Smooth muscle cell of the brain vasculature (primary cell): ENCODE results near the gene AGFG1.
"Not testable (repeated sequence)": the region's sequence is repeated elsewhere in the genome, so short reads cannot be mapped to it uniquely, and the experiment has no call there.

ENCODE experiments used
- DNase-seq: peaks from one replicate; pipeline ENCODE4 v3.0.0-alpha.2; 2012; ENCODE audit warnings: low read depth, low spot score

The AGFG1 gene

DNA sequence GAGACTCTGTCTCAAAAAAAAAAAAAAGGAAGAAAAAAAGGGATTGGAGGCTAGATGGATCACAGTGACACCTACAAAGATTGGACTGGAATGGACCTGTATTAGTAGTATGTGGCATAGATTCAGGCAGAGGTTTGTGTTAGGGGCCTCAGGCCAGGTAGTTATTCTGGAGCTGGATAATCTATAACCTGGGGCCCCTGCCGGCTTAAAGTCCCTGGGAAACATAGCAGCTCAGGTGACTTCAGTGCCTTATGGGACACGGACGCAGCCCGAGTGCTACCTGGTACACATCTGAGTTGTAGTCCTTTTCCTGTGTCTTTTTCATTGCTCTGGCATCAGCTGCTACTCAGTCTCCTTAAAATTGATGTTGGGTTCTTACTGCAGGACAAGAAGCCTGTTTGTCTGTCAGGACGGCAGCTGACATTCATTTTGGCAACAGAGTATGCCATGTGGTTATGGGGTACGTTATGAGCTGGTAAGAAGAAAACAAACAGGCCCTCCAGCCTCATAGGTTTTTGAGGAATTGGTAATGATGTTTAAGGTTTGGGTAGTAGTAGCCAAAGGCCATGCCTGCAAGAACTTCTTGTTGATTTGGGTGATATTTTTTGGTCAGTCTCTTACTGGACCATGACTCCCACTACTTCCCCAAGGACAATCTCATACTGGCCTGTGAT is 27.8 kb downstream of the AGFG1 start:
- DNase-seq = no peak

- DNase-seq = no peak
Measured at GRCh38 chr2:227500301-227500630, 28.3 kb downstream of the AGFG1 start.

- DNase-seq = no peak
Measured at GRCh38 chr2:227503433-227504406, 31.8 kb downstream of the AGFG1 start.

GRCh38 chr2:227504700-227505099 is 32.7 kb downstream of the AGFG1 start:
- DNase-seq = no peak

- DNase-seq = no peak
Measured at GRCh38 chr2:227506456-227506855, 34.5 kb downstream of the AGFG1 start.

- no peak for DNase-seq
Measured at GRCh38 chr2:227507963-227508362, 36.0 kb downstream of the AGFG1 start.

DNA sequence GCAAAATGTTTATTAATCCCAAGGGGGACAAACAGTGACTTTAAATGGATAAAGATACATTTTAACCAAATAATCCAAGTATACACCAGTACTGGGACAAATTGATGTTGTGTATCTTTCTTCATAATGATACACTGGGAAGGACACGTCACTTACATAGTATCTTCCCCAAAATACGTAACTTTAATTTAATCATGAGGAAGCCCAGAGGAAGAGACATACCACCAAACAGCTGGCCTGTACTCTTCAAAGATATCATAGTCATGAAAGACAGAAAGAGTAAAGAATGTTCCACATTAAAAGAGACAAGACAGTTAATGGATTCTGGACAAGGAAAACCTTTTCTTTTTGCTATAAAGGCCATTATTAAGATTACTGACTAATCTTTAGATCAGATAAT is 37.1 kb downstream of the AGFG1 start:
- DNase-seq = no peak

GRCh38 chr2:227509824-227510619 is 38.1 kb downstream of the AGFG1 start:
- no peak for DNase-seq

DNA sequence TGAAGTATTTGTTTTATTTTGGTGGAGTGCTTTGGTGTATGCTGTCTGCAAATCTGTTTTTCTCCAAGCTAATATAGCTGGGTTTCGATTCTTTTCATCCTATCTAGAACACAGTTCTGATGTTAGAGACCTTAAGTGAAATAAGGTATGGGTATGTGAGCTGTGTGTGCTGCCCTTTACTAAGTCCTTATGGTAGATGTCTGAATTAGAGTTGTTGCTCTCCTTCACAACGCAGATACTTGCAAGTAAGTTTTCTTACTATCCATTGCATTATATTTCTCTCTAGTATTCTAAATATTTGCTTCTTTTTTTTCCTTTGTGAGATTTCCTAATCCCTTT is 38.6 kb downstream of the AGFG1 start:
- no peak for DNase-seq

DNA sequence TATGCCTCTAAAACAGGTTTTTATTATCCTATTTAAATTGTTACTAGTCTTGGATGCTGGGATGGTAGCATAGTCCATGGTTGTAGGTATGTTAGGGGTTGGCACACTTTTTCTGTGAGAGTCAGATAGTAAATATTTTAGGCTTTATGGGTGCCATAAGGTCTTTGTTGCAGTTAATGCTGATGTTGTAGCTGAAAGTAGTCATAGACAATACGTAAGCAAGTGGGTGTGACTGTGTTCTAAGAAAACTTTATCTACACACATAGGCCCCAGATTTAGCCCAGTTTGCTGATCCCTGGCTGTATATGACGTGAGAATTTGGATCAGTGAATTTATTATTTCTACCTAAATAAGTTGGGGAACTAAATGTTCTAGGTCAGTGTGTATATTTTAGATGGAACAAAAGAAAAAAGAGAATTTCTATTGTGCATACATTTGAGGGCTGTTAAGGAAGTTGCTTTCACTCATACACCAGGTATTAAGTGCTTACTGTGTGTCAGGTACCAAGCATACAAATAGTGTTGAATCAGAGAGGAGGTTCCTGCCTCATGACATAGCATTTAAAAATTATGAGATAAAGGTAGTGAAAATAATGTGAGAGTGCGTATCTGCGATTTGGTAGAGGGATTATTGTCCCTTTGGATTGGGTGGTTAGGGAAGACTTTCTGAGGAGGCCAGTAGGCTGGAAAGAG is 39.4 kb downstream of the AGFG1 start:
- no peak for DNase-seq

GRCh38 chr2:227511955-227512354 is 40.0 kb downstream of the AGFG1 start:
- DNase-seq = no peak

DNA sequence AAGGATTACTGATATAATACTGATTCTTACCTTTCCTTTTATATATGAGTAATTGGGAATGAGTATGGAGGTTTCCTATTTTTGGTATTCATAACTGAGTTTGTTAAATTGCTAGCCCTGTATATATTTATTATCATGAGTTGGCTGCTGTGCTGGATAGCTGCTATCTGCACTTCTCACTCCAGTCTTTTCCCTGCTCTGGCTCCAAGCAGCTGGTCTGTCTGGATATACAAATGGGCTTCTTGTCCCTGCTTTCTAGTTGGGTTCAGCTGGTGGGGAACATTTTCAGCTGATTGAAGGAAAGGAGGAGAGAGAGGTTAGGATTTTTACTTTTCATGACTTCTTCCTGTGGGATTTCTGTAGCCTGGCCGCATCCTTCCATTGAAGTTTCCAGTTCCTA is 41.2 kb downstream of the AGFG1 start:
- DNase-seq = no peak

- no peak for DNase-seq
Measured at GRCh38 chr2:227515742-227516141, 43.8 kb downstream of the AGFG1 start.

DNA sequence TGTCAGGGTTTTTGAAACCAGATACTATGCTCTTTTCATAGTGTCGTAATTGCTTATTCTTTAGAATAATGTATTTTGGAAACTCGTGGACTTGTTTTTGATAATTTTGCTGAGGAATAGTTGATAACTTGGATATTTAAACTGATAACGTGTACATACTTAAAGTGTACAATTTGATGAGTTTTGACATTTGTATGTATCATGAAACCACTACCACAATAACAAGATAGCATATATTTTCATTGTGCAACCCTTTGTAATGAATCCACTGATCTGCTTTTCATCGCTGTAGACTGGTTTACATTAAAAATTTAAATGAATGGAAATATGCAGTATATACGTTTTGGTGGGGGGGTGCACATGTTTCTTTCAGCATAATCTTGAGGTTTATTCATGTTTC is 45.8 kb downstream of the AGFG1 start:
- no peak for DNase-seq

DNA sequence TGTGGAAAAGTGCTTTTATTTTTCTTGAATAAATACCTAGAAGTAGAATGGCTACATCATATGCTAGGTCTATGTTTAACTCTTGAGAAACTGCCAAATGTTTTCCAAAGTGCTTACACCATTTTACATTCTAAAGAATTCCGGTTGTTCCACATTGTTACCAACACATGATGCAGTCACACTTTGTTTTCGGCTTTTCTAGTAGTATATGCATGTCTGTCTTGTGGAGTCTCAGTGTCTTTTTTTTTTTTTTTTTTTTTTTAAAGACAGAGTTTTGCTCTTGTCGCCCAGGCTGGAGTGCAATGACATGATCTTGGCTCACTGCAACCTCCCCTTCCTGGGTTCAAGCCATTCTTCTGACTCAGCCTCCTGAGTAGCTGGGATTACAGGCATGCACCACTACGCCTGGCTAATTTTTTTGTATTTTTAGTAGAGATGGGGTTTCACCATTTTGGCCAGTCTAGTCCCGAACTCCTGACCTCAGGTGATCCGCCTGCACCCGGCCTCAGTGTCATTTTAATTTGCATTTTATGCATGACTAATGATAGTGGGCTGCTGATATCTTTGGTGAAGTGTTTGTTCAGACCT is 46.4 kb downstream of the AGFG1 start:
- not testable (repeated sequence) for DNase-seq

DNA sequence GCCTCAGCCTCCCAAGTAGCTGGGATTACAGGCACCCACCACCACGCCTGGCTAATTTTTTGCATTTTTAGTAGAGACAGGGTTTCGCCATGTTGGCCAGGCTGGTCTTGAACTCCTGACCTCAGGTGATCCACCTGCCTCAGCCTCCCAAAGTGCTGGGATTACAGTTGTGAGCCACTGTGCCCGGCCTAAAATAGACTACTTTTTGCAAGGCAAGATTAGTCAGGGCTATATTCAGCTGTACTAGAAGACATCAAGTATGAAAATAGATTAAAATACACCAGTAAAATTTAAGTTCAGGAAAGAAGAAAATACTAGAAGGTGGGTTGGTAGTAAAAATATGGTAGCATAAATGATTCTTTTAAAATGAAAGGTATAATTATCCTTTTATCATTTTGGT is 49.2 kb downstream of the AGFG1 start:
- not testable (repeated sequence) for DNase-seq

DNA sequence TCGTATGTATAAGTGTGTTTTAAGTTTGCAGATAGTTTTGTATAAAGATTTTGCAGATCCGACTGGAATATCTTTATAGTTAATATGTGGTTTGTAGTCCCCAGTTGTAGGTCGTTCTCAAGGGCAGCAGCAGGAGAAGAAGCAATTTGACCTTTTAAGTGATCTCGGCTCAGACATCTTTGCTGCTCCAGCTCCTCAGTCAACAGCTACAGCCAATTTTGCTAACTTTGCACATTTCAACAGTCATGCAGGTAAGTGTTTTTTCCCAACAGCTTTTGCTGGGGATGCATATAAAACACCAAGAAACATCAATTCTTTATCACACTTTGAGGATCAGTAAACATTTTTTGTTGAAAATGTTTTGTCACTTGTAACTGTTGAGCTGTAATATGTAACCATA is 52.7 kb downstream of the AGFG1 start:
- DNase-seq = no peak

DNA sequence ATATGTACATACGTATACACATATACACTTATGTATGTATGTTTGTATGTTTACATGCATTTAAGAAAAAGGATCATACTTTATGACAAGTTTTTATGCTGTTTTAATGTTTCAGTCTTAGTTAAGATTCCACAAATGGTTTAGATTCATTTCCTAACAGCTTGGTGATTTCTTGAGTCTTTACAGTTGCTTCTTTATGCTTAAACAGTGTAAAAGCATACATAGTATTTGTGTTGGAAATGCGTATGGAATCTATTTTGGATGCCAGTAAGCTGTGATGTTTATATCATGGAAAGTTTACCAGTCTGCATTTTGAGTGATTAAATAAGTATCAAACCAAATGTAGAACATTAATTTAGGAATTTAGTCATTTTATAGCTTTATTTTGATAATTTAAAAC is 55.4 kb downstream of the AGFG1 start:
- DNase-seq = no peak

GRCh38 chr2:227528803-227529202 is 56.8 kb downstream of the AGFG1 start:
- no peak for DNase-seq

GRCh38 chr2:227529871-227530270 is 57.9 kb downstream of the AGFG1 start:
- DNase-seq = no peak

DNA sequence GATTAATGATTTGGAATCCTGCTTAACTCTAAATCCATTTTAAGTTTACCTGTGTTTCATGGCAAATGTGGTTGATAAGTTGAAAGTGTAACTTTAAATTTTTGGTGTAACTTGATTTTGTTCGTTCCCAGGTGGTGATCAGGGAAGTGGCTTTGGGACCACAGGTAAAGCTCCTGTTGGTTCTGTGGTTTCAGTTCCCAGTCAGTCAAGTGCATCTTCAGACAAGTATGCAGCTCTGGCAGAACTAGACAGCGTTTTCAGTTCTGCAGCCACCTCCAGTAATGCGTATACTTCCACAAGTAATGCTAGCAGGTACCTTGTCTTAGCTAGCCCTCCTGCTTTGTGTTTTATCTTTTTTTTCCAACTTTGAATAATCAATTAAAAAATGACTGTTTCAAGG is 62.8 kb downstream of the AGFG1 start:
- DNase-seq = no peak
